ENCODE results near the gene GRID2. TPM values are rescaled to one million over a fixed set of nuclear protein-coding genes. Genes with fewer than 3 reads are reported as not detected.

The GRID2 gene
- total and polyA plus RNA-seq, 10 of the 15 experiments (the other 5 are each of a cell fraction or from before 2014, with no cell fraction given), result not detected

DNA sequence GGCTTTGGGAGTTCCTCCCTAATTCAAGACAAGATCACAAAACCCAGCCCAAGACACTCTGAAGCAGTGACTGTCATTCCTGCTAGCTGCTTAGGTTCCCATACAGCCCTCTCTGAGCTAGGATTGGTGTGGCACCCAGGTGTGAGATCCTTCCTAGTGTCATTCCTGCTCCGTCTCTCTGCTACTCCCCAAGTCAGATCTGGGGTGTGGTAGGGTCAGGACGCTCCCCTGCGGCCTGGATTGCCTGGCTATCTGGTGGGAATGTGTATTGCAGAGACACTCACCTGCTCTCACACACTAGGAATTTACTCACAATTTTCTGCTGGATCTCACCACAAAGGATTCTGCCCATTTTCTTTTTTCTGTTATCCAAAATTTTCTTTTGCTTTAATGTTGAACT is 964.0 kb downstream of the GRID2 start:
- H3K27ac ChIP-seq (ENCODE audit: control insufficient read depth, insufficient read depth), result no peak overlapping the region
- ATAC-seq (no peak), DNase-seq (ENCODE audit: low read depth, low spot score) (no peak), FAIRE-seq (no peak)
- intact Hi-C loops (cut with micrococcal nuclease; ENCODE audit: unreplicated experiment) (no loop called here), in situ Hi-C loops (cut with MboI) (no loop called here)
- H3K27me3 ChIP-seq (replicated peaks in 1 of 2; ENCODE audit: control insufficient read depth in 2 of 2, insufficient read depth in 2 of 2, low read length in 1 of 2), result no peaks in the 10 kb centered on the region
- H4K20me1 ChIP-seq (ENCODE audit: control insufficient read depth, insufficient read depth), result no peaks in the 10 kb centered on the region
- no peak overlapping the region for H3K4me3 ChIP-seq
- no peak overlapping the region for H3K4me2 ChIP-seq (ENCODE audit: control insufficient read depth, insufficient read depth)
- ChIA-PET CTCF (interaction anchor here (0.6 kb wide), 1 partner anchor 9 kb away, joined by 3 read pairs; no protein-coding TSS in a partner anchor), POLR2A (no interaction called here), SMC1A (ENCODE audit: uncharacterized antibody, unreplicated experiment) (interaction anchor here (1.2 kb wide), 1 partner anchor 19 kb away, joined by 3 read pairs; no protein-coding TSS in a partner anchor), RAD21 (ENCODE audit: unreplicated experiment) (no interaction called here)
- no peaks in the 10 kb centered on the region for H3K79me2 ChIP-seq (ENCODE audit: control insufficient read depth, insufficient read depth, low read length)
- H3K4me1 ChIP-seq (ENCODE audit: control insufficient read depth, insufficient read depth, low read length), result no peaks in the 10 kb centered on the region
- no TSS peak for BruUV-seq (replicated peaks)
- H3K9ac ChIP-seq (ENCODE audit: control insufficient read depth, insufficient read depth, low read length), result no peak overlapping the region
- no peak overlapping the region for H2AFZ ChIP-seq (ENCODE audit: control insufficient read depth, low read depth, low read length)
- TF ChIP-seq, protein P1, sequence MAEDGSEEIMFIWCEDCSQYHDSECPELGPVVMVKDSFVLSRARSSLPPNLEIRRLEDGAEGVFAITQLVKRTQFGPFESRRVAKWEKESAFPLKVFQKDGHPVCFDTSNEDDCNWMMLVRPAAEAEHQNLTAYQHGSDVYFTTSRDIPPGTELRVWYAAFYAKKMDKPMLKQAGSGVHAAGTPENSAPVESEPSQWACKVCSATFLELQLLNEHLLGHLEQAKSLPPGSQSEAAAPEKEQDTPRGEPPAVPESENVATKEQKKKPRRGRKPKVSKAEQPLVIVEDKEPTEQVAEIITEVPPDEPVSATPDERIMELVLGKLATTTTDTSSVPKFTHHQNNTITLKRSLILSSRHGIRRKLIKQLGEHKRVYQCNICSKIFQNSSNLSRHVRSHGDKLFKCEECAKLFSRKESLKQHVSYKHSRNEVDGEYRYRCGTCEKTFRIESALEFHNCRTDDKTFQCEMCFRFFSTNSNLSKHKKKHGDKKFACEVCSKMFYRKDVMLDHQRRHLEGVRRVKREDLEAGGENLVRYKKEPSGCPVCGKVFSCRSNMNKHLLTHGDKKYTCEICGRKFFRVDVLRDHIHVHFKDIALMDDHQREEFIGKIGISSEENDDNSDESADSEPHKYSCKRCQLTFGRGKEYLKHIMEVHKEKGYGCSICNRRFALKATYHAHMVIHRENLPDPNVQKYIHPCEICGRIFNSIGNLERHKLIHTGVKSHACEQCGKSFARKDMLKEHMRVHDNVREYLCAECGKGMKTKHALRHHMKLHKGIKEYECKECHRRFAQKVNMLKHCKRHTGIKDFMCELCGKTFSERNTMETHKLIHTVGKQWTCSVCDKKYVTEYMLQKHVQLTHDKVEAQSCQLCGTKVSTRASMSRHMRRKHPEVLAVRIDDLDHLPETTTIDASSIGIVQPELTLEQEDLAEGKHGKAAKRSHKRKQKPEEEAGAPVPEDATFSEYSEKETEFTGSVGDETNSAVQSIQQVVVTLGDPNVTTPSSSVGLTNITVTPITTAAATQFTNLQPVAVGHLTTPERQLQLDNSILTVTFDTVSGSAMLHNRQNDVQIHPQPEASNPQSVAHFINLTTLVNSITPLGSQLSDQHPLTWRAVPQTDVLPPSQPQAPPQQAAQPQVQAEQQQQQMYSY (CRISPR knock-in tag; IDR thresholded peaks at IDR 0.05), result no peak
- TF ChIP-seq, protein P2, sequence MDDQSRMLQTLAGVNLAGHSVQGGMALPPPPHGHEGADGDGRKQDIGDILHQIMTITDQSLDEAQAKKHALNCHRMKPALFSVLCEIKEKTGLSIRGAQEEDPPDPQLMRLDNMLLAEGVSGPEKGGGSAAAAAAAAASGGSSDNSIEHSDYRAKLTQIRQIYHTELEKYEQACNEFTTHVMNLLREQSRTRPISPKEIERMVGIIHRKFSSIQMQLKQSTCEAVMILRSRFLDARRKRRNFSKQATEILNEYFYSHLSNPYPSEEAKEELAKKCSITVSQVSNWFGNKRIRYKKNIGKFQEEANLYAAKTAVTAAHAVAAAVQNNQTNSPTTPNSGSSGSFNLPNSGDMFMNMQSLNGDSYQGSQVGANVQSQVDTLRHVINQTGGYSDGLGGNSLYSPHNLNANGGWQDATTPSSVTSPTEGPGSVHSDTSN (IDR thresholded peaks at IDR 0.05; ENCODE audit: insufficient replicate concordance, low read depth, low read length), result no peak
- TF ChIP-seq POLR2AphosphoS2 (IDR thresholded peaks at IDR 0.05; ENCODE audit: low read depth, low read length) (no peak), DPF2 (IDR thresholded peaks at IDR 0.05) (no peak), MYC (IDR thresholded peaks at IDR 0.05; ENCODE audit: insufficient read depth, insufficient read length, insufficient replicate concordance, low read length, severe bottlenecking) (no peak), MEF2B (IDR thresholded peaks at IDR 0.05; ENCODE audit: partially characterized antibody, poor library complexity, severe bottlenecking) (no peak), IKZF1 (conservative IDR thresholded peaks at IDR 0.05) (no peak)
- TF ChIP-seq, protein P3, sequence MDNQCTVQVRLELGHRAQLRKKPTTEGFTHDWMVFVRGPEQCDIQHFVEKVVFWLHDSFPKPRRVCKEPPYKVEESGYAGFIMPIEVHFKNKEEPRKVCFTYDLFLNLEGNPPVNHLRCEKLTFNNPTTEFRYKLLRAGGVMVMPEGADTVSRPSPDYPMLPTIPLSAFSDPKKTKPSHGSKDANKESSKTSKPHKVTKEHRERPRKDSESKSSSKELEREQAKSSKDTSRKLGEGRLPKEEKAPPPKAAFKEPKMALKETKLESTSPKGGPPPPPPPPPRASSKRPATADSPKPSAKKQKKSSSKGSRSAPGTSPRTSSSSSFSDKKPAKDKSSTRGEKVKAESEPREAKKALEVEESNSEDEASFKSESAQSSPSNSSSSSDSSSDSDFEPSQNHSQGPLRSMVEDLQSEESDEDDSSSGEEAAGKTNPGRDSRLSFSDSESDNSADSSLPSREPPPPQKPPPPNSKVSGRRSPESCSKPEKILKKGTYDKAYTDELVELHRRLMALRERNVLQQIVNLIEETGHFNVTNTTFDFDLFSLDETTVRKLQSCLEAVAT (IDR thresholded peaks at IDR 0.05), result no peak
- no peaks in the 10 kb centered on the region for H3K36me3 ChIP-seq (ENCODE audit: control insufficient read depth in 2 of 2, insufficient read depth in 2 of 2, low read length in 1 of 2)
- H3K9me3 ChIP-seq (replicated peaks; ENCODE audit: control insufficient read depth, insufficient read depth, low read length), result no peaks in the 10 kb centered on the region
- 25% methylated on average over 3 of the region's 3 CpGs for WGBS (ENCODE audit: insufficient coverage, insufficient replicate concordance, low lambda C conversion rate, missing lambda C conversion rate)

Data from GM12878 (cell line).